HG02571 (cell line): ENCODE data around the gene EPHA4.

ENCODE experiments used
- ATAC-seq: cut with Tn5 transposase; IDR thresholded peaks from one replicate; pipeline ENCODE4 v1.9.1; 2021; ENCODE audit warnings: mild to moderate bottlenecking, moderate library complexity; ENCODE audit not compliant: unreplicated experiment

EPHA4 gene

DNA sequence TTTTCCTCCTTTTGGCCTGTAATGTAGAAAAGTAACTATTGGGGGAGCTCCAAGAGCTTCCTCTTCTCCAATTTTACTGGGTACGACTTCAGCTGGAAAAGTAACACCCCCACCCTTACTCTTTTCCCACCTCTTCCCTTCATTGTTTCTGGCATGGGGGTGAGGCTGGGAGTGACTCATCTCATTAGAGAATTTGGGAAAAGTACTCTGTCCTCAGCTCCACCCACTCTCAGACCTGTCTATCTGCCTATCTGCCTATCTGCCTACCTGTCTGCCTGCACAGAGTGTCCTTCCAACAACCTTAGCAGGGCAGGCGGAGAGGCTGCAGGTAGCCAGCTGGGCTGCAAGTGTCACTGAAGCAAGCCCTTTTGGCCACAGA, 93.6 kb downstream of the EPHA4 start:
- ATAC-seq, result no peak

DNA sequence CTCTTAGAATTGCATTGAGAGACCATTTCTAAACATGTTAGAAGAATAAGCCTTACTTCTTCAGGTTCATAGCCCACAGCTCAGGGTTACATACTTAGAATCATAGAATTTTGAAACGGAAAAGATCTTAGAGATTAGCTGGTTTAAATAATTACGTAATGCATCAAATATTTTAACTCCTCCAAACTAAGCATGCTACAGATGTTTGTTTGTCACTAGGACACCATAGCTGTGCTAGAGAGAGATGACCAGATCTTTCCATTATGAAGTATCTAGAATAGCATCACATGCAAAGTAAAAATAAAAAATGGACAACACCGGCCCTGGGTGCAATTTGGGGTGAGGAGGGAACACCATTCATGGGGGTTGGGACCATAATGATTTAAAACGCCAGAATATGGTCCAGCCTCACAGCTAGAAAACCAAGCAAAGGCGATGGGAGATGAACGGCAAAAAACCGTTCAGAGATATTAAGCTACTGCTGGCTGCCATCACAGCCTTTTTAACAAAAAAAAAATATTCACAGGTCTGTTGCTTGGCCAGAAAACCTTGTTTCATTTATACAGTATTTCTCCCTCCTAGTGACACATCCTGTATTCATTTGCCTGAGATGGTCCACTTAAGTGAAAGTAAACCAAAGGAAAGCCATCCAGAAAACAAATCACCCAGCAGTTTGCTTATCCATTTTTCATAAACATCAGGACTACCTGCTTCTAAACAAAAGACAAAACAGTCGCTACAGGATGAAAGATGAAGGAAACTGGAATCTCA, 94.2 kb downstream of the EPHA4 start:
- ATAC-seq, result no peak

DNA sequence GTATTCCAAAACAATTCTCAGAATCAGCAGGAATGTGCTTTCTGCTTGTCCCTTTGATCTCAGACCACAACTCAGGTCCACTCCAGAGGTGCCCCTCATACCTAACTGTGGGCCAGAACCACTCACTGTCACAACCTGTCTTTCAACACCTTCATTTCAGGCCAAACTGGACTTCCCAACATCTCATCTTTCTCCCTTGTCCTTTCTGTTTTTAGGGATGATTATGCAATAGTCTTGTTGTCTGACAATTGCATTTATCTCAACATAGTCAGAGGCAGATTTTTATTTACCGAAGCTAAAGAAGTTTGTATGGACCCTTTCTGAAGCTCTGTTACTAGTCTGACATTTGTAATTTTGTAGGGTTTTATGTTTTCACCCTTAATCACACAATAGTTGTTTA, 95.9 kb downstream of the EPHA4 start:
- no peak for ATAC-seq

DNA sequence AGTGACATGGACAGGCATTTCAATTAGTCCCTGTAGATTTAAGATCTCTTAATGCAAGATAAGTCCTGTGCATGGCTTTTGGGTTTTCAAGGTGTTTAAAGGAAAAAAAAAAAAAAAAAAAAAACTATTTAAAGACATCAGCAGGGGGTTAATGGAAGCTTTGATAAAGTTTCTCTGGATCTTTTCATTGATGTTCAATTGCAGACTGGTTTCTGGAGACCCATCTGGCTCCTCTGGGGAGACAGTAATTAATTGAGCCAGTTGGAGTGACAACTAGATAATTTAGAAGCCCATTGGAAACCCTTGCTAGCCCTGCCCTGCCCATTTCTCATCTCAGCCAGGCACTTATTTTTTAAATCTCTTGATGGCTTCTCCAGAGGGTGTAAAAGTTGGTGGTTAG, 98.7 kb downstream of the EPHA4 start:
- no peak for ATAC-seq

DNA sequence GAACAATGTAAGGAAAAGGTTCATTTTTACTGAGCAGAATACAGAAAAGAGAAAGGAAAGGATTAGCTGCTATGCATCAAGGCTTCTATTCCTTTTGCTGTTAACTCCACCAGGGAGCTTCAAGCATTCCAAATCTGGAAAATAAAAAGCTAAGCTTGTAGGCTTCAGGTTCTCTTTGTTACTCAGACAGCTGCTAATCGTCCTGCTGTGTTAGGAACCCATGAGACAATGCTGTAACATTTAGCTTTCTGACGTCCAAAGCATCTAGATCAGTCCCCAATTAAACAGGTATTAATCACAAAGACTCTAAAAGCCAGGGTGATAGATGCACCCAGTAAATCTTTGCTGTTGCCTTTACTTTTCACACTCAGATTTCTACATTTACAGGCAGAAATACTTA, 103.8 kb downstream of the EPHA4 start:
- ATAC-seq, result no peak

DNA sequence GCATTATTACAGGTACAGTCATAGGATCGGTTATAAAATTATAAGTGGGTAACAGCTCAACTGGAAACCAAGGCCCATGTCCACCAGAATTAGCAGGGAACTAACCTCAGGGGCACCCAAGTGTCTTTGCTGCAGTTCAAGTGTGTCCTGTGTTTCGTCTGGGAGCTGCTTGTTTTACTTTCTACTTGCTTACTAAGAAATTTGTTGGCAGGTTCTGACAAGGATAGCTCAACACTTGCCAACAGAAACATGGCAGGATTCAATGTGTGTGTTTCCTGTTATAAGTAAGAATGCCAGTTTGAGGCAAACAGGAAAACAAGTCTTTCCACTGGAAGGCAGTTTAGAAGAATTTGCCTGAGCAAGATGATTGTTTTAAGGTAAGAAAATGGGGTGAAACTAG, 104.5 kb downstream of the EPHA4 start:
- ATAC-seq, result no peak

DNA sequence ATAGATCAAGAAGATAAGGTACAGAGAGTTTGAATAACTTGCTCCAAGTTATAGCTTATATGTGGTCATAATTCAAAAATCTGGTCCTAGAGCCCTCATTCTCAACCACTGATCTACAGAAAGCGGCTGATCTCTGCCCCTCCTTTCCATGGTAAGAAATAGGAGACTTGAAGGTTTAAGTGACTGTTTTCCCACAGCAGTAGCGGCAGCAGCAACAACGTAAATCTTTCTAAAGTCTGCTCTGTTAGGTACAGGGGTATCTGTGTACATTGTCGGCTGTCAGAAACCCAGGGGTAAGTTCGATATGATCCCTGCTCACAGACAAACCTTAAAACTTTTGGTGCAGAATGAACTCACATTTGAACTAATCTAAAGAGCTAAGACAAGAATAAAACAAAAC, 105.4 kb downstream of the EPHA4 start:
- no peak for ATAC-seq

DNA sequence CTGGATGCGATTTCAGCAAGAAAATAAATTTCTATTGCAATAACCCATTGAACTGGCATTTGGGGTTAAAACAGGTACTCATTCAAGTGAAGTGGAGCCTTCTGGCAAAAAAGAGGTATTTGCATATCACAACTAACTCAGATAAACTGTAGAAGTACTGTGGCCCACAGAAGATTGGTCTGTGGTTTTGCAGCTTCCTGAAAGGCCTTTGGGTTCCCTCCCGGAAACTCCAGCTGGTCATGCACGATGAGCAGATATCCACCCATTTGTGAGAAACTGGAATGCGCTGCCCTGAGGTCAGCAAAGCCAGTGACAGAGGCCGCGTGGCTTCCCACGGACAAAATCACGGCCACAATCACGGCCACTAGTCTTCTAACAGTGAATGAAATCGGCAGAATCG, 106.3 kb downstream of the EPHA4 start:
- ATAC-seq, result no peak

DNA sequence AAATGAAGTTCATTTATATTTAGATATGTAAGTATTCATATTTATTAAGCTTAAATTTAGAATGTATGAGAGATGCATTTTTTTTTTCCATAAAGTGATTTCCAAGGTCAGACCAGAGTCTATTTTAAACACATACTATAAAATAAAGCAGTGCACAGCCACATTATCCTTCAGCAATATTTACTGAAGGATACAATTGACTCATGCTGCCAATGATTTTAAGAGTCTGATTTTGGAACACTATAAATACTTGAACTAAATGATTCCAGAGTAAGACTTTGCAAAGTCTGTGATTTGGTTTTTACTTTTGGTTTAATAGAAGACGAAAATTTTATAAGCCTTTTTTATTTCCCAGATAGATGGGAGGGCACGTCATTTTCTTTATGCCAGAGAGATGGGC, 107.1 kb downstream of the EPHA4 start:
- no peak for ATAC-seq

DNA sequence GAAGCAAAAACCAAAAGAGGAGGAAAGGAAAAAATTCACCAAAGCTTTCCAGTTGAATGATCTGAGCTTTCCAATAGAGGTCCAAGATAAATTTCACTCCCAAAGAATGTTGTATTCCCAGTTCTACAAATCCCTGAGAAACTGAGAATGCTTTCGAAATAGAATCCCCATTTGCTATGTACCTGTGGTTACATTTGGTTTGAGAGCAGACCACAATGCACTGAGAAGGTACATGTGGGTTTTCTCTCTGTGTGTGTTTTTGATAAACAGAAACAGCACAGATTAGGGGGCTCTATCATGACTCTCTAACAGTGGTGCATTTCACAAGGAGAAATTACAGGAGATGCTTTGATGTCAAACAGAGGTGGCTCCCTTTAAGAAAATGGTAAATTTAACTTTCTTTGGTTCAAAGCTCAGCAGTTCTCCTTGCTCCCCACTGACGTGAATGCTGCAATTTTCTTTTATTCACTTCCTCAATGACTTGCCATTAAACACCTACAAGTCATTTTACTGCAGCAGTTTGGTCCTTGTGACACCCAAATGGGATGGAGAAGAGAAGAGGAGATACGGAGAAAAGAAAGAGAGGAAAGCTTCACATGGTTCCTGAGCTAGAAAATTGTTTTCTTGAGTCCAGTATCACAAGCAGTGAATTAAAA, 108.7 kb downstream of the EPHA4 start:
- ATAC-seq, result no peak

DNA sequence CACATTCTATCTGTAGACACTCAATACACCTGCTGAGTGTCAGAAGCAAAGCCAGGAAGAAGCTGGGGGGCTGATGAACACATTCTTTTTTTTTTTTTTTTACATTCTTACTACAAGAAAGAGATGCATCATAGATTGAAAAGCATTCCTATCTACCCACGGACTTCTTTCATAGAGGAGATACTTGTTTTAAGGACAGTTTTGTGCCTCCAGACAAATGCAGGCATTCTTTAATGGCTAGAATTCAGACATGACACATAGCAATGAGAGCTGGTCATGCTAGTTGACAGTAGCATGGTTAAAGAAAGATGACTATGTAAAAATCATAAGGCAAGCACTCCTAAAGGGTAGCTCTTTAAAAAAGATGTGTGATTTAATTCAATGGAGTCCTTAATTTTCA, 110.2 kb downstream of the EPHA4 start:
- ATAC-seq, result no peak

DNA sequence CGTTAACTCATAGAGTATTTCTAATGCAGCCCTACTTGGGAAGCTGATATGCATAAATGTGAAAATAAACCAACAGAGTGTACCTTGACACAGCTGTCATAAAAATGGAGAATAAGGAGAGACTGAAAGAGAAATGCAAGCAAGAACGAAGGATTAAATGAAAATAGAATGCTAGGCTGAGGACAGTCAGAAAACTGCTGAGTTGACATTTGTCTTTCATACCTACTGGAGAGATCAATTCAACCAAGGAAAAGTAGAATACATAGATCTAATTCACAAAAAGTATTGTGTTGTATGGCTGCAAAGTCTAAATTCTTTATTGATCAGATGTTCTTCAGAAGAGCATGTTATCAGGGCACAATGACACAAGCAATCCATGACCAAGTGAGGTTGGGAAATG, 112.0 kb downstream of the EPHA4 start:
- ATAC-seq, result no peak

DNA sequence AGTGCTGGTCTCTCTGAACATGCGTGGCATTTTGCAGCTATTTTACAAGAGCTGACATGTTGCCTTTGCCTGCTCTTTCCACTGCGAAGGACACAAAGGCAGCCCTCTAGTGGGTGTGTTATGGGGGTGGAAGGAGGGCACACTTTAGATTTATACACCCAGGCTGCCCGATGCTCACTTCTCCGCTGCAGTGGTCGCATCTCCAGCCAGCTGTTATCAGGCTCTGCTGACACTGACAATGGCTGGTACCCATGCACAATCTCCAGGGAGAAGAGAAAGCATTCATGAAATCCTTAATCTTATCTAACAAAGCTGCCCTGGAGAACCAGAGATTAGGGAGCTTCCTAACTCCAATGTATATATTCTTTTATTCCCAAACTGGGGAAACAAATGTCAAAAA, 113.5 kb downstream of the EPHA4 start:
- no peak for ATAC-seq

DNA sequence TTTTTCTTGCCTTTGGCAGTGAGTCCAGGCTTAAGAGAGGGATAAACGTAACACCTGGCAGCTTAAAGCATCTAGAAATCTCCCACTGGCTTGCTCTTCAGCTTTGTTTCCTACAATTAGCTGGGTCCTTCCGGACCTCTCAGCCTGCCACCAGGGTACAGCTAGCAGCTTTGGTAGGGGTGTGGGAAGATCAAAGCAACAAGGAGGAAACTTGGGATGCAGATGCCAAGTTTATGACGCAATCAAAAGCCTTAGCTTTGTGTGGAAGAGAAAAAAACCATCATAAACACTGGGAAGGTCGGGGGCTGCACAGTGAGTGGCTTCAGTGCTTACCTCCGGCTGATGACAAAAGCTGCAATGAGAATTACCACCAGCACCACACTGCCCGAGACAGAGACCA, 116.9 kb downstream of the EPHA4 start:
- ATAC-seq, result no peak

DNA sequence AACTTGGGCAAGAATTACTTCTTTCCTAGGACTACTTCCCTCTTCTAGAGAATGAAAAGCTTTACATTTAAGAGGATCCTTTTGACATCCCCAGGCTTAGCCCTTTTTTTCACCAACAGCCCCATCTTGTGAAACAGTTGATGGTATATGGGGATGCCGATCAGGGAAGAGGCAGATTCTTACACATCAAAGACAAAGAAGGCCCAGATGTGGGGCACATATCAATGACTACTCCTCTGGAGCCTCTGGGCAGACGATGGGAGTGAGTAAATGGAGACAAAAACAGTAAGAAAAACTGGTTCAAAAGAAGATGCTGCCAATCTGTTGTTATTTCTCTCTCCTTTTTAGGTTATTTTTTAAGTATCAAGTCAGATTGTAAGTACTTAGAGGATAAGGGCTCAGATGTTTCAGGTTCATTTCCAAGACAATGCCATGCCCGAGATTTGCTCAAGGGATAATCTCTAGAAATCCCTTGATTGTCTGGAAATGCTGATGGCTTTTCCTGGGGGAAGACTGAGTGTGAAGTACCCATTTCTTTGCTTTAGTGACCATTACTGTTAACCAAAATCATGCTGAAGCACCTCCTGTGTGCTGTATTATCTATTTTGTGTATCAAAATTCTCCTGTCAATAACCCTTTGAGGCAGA, 117.5 kb downstream of the EPHA4 start:
- no peak for ATAC-seq

DNA sequence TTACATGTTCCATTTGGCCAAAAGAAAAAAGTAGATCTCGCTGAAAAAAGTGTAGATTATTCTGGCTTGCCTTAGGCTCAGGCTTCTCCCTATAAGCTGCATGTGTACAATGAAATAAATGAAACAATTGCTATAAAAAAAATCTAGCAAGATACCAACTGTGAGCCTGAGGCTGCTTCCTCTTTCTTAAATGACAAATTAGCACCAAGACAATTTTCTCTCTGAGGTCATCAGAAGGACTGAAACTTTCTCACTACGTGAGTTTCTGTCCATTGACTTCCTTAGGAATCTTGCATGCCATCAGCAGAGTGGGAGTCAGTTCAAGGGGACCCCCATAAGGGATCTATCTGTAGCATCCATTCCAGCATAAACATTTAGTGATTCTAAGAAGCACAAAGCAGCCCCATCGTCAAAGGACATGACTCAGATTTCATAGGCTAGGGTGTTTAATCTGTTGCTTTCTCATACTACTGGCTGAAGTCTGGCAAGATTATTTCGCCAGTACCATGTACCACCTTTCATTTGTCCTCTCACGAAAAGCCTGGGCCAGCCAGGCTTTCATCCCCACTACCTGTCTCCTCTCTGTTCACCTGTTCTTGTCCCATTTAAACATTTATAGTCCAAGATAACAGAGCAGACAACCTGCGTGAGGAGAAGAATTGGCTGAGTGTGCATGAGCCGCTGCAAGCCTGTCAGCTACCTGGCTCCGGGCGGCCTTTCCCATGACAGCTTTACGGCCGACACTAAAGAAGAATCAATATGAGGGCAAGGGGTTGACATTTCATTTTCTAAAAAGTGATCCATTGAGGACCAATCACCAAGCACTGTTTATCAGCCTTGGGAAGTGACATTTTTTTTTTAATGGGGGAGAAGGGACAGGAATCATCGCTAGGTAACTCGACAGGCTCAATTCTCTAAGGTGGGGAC, 120.0 kb downstream of the EPHA4 start:
- no peak for ATAC-seq

DNA sequence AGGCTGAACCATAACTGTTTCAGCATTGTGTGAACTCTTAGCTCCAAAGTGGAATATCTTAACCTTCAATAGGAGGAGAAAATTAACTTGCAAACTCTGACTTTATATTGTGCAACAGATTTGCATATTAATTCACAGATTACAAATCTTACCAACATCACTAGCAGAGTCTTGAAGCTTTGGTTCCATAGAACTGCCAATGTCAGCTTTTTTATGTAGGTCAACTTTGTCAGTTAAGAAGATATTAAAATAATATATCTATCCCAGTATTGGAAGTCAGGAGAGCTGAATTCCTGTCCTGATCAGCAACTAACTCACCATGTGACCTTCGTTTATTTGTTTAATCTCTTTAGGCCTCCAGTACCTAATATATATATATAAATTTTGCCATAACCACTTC, 121.8 kb downstream of the EPHA4 start:
- no peak for ATAC-seq

DNA sequence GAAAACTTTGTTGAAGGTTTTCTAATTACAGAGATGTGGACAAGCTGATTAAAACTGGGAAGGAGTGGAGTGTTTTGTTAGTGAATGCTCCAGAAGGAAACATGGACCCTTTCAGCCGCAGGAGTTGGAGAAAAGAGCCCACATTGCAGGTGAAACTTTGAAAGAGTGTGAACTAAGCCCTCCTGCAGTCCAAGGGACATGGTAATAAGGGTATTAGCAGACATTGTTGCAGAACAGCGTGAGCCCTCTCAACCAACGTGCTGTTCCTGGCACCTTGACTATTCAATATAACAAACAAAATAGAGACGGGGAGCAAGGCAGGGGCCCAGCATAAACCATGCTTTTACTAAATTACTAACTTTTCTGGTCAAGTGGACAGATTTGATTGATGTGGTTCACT, 122.7 kb downstream of the EPHA4 start:
- no peak for ATAC-seq

DNA sequence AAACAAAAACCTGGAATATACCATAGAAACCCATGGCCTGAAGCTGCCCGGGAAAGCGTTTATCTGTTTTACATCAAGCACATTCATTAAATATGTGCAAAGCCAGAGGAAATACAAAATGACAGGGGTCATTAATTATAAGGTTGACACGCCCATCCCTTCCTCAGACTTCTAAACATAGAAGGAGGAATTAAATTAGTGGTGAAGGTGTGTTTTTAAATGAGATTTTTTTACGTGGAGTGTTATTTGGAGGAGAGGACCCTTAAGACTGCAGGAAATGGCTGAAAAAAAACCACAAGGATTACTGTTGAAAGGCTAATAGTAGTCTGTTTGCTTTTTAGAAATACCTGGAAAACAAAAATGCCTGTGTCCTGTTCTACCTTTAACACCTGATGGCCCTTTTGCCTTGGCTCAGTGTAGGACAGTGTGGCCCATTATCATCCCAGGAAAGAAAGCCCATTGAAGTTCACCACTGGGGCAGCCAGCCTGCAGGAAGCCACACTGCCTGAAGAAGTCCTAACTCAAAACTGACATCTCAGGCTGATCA, 123.2 kb downstream of the EPHA4 start:
- ATAC-seq, result no peak

DNA sequence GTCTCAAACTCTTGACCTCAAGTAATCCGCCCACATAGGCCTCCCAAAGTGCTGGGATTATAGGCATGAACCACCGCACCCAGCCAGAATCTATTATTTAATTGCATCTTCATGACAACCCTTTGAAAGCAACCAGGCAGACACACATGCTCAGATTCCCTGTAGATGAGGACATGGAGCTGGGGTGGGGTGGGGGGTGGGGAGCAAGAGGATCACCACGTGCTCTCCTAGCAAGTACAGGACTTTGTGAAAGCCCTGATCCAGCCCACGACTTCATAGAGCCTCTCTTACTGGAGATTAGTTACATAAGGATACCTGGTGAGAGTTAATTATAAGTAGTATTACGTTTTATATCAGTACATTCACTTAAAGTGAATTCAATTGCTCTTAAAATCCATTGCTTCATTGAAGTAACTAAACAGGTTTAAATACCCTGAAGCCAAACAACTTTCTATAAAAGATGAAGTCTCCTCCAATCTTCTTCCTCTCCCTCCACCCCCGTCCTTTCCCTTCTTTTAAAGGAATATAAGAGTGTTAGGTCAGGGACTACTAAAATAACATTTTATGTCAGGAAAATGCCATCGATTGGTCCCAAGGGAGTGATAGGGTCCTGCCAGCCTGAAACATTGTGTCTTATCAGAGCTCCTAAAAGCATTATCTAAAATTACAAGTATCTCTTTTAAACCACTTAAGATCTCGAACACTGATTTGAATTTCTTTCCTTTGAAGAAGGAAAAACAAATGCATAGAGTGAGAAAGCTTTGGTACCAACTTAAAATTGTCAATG, 123.9 kb downstream of the EPHA4 start:
- ATAC-seq, result no peak
